GM21367 (cell line): Measurements from ENCODE around the gene RAB27A.
"Not testable (repeated sequence)": the region's sequence is repeated elsewhere in the genome, so short reads cannot be mapped to it uniquely, and the experiment has no call there.

Experiments used
- ATAC-seq: cut with Tn5 transposase; IDR thresholded peaks from one replicate; pipeline ENCODE4 v1.9.1; 2021; ENCODE audit not compliant: unreplicated experiment

Gene RAB27A

DNA sequence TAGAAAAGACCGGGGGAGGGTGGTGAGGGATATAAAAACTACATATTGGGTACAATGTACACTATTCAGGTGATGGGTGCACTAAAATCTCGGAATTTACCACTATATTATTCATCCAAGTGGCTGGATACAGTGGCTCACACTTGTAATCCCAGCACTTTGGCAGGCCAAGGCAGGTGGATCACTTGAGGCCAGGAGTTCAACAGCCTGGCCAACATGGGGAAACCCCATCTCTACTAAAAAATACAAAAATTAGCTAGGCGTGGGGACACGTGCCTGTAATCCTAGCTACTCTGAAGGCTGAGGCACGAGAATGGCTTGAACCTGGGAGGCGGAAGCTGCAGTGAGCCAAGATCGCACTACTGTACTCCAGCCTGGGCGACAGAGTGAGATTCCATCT is 37.4 kb downstream of the RAB27A start:
- not testable (repeated sequence) for ATAC-seq

DNA sequence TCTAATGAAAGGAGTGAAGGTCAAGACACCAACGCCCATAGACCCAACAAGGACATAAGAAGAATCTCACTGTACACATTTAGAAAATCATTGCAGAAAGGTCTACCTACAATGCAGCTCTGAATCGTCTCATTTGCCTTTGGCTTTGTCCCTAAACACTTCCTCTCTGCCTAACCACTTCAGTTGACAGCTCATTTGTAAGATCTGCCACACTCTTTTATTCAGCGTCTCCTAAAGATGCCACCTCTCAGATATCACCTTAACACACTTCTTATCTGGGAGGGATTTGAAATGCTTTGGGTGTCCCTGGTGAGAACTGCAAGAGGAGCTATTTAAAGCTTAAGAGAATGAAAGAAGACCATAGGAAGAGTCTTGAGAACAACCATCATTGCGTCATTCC is 38.7 kb downstream of the RAB27A start:
- ATAC-seq: no peak

DNA sequence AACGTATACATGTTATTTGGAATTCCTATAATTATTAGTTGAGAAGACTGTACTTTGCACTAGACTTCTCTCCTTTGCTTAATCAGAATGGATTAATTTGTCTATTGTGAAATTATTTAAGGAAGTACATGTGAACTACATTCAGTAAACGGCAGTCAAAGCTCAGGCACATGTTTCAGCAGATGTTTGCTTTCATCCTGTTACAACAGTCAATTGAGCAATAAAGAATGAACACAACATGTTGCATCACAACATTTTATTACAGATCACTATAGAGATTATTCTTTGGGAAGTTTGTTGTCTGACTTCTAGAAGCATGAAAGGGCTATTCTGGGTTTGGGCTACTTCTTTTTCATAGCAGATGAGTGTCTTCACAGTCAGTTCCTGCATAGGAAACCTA is 39.2 kb downstream of the RAB27A start:
- ATAC-seq: no peak

DNA sequence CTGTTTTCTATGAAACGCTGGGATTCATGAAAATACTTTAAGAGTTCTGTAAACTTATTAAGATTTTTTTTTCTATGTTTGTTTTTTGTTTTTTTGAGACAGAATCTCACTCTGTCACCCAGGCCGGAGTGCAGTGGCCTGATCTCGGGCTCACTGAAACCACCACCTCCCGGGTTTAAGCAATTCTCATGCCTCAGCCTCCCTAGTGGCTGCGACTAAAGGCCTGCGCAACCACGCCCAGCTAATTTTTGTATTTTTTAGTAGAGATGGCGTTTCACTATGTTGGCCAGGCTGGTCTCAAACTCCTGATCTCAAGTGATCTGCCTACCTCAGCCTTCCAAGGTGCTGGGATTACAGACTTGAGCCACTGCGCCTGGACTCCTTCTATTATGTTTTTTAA is 39.7 kb downstream of the RAB27A start:
- ATAC-seq: not testable (repeated sequence)

DNA sequence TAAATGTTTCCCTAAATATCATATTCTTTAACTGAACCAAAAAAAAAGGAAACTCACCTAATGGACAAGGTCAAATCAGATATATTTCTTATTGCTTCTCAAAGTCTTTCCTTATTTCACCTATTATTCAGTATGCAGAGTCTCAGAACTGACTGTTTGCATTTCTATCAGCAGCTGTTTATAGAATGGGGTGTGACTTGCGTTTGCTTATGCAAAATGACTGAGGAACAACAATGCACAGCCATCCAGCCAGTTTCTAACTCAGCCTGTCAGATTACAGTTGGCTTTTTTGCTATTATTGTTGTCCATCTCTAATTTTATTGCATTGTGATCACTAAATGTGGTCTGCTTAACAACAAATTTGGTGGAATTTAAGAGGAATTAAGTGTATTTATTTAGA is 40.7 kb downstream of the RAB27A start:
- ATAC-seq: no peak

DNA sequence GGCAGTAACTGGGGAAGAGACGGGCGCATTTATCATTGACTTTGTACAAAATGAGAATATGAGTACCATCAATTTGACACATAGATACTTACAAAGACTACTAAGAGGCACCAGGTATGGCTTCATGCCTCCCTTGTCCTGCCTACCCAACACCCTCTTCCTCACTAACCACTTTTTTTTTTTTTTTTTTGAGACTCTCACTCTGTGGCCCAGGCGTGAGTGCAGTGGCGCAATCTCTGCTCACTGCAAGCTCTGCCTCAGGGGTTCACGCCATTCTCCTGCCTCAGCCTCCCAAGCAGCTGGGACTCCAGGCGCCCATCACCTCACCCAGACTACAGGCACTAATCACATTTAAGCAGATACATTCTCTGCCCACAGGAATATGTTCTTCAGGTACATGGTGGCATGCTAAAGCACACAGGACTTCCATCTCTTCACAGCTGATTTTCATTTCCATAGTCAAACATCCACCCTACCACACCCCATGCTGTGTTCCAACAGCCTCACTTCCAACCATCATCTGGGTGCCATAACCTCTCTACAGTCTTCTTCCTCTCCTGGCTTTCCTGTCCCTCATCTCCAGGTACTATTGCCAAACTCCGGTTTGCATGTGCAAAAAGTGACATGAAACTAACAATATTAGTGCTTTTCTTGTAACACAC is 41.7 kb downstream of the RAB27A start:
- ATAC-seq: no peak

DNA sequence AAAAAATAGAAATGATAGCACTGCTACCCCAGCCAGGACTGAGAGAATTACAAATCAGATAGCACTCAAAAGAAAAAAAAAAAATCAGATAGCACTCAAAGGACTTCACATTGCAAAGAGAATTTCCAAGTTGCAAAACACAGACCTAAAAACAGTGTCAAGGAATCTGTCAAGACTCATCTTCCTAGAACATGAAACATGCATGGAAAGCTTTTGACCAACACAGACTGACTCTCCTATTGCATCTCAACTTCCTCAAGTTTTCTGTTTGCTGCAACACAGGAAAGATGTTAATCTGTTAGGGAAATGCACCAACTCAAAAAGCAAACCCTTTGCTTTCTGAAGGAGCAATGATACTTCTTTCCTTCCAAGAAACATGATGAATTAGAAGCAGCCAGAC is 42.3 kb downstream of the RAB27A start:
- ATAC-seq: no peak

DNA sequence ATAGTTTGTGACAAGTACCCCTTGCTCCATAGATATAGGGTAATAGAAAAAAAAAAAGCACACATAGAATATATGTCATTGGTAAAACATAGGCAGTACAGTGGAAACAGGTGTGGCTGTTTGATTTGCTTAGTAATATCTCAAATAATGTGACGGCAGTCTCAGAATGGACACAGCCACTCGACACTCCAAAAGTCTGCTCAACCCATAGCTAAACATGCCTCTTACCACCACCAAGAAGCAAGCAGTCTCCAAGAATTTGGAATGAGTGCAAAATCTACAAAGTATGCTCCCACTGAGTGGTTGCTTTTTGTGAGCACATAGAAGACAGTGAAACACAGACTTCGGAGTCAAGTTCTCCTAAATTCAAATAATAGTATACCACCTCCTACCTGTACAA is 43.0 kb downstream of the RAB27A start:
- ATAC-seq: no peak

DNA sequence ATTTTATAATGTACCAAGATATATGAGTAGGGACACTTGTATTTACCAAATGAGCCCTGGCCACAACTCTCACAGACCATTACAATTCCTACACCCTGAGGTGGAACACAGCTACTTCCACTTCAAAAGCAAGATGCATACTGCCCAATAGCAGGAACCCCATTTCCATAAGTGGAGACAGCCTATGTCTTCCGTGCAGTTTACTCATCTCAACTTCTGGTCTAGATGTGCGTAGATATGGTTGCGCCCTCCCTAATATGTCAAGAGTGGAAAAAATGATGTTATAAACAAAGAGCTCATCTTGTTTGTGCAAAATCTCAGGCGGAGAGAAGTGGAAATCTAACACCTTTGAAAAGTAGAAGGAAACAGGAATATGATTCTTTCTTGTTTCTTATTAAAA is 44.6 kb downstream of the RAB27A start:
- ATAC-seq: no peak

DNA sequence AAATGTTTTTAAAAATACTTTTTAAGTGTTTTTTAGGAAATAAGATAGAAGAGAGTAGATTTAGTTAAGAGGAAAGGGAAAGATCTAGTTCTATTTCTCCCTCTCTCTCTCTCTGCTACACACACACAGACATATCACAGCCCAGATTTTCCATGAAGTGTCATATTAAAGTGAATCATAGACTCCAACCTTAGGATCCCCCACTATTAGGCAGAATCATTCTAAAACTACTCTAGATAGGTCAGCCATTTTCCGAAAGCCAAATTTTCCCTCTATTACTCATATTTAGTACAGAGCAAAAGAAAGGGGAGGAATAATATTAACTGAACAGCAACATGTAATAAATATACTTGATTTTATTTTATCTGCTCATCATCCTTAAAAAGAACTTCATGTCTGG is 47.7 kb downstream of the RAB27A start:
- ATAC-seq: no peak

DNA sequence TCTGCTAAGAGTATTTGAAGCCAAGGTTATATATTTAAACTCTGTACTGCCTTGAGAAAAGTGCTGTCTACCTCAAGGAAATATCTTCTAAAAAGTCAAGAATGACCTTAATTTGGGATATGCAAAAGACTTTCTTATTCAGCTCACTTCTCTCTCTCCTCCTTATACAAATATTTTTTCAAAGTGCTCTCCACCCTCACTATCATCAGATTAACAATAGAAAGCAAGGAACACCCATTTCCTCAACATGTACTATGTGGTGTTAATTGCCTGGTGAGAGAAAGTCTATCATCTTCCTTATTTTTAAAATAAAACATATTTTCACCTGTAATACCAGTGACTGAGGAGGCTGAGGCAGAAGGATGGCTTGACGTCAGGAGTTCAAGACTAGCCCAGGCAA is 48.4 kb downstream of the RAB27A start:
- ATAC-seq: no peak

DNA sequence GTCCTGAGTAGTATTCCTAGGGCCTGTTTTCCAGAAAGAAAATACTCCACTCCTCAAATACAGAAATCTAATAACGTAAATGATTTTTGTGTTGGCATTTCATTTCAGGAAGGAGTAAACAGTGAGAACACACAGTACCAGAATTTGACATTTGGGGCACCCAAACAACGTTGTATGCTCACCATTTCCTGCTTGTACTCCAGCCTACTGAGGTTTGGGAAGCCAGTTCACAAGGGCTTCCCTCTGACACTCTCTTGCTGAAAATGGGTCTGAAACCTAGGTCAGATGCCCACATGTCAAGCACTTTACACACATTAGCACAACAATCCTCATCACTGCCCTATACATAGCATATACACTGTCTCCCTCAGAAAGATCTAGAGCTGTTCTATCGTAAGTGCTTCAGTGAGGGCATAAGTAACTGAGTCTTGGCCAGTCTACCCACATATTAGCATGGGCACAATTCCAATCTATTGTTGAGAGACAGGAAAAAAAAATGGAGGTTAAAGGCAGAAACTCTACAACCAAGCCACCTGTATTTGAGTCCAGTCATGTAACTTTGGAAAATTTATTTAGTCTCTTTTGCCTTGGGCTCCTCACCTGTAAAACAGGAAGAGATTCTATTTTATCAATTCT is 49.4 kb downstream of the RAB27A start:
- no peak for ATAC-seq

DNA sequence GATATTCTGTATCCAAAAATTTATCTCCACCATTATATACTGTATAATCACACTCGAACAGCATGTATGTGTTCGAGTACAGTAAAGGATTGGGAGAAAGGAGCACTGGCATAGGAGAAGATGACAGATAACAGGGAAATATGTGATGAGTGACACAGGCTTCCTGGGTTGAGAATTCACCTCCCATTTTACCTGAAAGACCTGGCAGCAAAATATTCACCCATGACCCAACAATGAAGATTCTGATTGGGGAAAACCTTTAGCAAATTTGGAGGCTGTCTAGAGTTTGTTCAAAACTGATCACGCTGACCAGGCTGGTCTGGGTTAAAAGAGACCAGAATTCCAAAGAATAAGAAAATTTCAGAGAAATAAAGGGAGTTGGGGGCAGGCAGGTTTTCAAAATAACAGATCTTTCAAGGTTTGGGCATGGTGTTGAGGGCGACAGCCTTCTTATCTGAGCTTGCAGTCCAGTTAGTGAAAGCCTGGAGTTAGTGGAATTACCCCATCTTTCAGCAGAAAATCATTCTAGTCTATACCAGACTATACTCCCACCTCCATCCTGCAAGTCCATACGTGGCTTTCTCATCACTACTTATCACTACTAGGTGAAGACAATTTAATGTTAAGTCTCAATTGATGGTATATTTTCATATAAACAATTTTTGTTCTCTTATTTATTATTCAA is 50.0 kb downstream of the RAB27A start:
- no peak for ATAC-seq

DNA sequence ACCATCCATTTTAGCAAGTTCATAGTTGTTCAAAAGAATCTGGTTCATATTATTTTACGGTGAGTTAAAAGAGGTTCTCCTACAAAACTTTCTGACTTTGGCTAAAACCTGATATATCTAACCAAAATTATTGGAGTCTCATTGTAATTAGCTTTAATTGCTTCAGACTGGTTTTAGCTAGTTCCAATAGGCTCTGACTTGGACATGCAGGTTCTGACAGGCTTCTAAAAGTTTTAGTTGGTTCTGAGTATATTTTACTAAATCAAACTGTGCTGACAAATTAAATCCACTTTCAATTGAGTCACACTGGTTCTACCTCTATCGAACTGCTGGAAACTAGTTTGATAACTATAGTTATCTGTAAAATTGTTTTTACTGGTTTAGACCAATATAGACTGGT is 50.7 kb downstream of the RAB27A start:
- no peak for ATAC-seq

DNA sequence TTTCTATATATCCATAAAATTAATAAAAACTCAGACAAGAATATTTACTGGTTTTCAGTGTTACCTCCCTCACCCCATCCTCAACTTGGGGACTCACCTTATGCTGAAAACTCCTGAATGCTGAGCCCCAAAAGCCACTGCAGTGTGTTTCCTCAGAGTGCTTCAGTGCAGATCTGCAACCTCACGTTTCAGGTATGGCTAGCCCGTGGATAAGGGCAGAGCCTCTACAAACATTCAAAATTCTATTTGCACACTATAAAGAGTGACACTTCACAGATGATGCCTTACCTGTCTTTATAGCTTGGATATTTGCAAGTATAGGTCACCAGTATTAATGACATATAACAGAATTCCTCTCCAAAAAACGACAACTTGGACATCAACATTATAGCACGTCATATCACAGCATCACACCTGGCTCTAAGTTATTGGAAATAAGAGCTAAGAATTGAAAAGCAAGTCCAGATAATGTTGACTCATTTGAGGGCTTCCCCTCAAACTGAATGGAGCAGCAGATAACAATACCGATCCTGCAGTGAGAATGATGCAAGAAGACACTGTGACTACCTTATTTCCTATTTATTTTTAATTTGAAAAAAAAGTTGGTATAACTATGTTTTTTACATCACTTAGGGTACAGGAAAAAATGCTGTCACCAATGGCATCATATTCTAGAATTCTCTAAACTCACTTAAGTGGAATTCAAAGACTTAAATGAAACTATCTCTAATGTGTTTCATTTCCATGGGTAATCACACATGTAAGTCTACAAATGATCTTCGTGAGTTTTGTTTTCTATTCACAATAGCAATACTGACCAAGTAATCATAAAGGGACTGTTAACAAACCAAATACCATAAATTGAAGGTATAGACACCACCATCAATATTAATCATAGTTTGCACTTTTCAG is 52.1 kb downstream of the RAB27A start:
- ATAC-seq: no peak

DNA sequence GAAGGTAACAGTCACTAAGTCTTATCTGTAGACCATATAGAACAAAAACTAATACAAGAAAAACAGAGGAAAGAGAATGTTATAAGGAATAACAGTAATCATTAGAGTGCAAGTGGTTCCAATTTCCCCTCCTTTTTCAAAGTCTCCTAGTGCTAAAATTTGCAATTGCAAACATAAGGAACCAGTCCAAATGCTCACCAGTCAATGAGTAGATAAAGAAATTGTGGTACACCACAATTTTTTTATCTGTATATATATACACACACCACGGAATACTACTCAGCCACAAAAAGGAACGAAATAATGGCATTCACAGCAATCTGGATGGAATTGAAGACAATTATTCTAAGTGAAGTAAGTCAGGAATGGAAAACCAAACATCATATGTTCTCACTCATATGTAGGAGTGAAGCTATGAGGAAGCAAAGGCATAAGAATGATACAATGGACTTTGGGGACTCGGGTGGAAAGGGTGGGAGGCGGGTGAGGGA is 54.0 kb downstream of the RAB27A start:
- ATAC-seq: no peak

DNA sequence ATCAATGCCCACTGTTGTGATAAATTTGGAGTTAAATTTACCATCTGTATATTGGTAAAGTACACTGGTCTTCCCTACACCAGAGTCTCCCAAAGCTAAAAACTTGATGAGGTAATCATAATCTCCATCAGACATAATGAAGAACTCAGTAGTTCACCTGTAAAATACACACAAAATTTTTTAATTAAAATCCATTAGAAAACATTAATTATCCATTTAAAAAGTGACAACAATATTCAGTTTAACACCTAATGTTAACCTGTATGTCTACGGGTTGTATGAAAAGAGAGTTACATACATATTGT is 54.9 kb downstream of the RAB27A start:
- no peak for ATAC-seq

DNA sequence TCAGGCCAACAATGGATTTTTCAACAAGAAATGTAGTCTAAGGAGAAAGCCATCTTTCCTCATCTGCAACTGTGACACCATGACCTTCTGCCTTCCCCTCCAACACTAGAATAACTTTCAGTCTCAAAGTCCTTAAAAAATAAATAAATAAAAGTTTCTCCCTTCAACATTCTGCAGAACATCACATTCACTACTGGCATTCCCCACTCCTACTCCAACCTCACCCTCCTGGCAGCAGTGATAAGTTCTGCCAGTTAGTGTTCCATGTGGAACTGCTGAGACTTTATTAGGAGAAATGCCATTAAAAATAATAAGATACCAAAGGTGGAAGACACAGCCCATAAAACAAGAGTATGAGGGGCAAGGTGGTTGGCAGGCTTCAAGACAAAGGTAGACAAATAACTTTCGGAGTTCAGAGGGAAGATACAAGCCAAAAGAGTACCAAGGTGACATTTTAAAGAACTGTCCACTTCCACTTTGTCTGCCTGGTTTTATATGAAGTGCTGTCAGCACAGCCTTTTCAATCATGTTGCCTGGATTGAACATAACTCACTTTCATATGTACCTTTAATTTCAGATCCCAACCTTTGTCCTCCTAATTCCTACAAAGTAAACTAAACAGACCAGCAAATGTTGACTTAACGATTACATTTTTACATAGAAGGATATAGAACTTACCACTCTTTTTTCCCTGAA is 55.4 kb downstream of the RAB27A start:
- no peak for ATAC-seq

DNA sequence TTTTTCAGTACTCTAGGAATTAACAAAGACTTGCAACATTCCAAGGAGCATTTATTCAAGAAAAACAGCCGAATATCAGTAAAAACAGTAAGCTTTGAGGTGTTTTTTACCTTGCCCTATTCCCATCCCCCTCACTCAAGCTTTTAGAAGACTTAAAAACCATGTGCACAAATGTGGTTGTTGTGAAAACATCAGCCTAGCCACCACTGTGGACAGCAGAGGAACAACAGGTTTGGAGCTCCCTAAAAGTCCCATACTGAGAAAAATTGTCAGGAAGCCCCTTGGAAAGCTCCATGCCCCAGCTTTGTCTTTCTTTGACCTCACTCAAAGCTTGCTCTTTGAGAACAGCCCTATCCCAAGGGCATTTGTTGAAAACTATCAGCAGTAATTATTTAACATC is 58.2 kb downstream of the RAB27A start:
- ATAC-seq: no peak

DNA sequence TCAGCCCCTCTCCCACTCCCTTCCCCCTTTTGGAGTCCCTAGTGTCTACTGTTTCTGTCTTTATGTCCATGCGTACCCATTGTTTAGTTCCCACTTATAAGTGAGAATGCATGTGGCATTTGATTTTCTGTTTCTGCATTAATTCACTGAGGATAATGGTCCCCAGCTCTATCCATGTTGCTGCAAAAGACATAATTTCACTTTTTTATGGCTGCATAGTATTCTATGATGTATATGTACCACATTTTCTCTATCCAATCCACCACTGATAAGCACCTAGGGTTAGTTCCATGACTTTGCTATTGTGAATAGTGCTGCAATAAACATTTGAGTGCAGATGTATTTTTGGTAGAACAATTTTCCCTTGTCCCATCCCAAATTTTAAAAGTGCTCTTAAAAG is 58.7 kb downstream of the RAB27A start:
- ATAC-seq: no peak
